Head of caudate nucleus (tissue), 42 donors: Measurements from ENCODE around the gene SIL1.

Experiments used
- DNase-seq, 42 donors: peaks; one replicate each; pipeline versions ENCODE4 v3.0.0 to v3.0.0-alpha.2; 2020 to 2021; ENCODE audit warnings: mixed read lengths in 7 of 42
- intact Hi-C: fragments of 100-400 bp; cut with DNase I; formaldehyde crosslinking; loops from one replicate; pipeline ENCODE4 v1.15.0; 2022

The SIL1 gene

DNA sequence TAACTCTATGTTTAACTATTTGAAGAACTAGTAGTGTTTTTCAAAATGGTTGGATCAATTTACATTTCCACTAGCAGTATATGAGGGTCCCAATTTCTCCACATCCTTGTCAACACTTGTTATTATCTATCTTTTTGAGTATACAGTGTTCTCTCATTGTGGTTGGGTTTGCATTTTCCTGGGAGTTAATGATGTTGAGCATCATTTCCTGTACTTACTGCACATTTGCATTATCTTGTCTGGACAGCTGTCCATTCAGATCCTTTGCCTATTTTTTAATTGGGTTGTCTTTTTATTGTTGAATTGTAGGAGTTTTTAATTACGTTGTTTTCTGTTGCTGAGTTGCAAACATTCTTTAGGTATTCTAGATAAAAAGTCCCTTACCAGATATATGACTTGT lies 219.6 kb downstream of the SIL1 start:
- DNase-seq, result no peak
- intact Hi-C loops, result no loop called here

DNA sequence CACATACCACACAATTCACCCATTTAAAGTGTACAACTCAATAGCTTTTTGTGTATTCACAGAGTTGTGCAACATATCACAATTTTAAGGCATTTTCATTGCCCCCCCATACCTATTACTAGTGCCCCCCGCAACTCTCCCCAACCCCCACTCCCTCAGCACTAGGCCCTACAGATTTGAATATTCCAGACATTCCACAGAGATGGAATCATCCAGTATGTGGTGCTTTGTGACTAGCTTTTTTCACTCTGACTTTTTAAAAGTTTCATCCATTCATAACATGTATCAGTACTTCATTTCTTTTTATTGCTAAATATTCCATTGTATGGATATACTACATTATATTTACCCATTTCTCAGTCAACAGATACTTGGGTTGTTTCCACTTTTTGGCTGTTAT lies 220.1 kb downstream of the SIL1 start:
- no peak for DNase-seq
- intact Hi-C loops, result no loop called here

DNA sequence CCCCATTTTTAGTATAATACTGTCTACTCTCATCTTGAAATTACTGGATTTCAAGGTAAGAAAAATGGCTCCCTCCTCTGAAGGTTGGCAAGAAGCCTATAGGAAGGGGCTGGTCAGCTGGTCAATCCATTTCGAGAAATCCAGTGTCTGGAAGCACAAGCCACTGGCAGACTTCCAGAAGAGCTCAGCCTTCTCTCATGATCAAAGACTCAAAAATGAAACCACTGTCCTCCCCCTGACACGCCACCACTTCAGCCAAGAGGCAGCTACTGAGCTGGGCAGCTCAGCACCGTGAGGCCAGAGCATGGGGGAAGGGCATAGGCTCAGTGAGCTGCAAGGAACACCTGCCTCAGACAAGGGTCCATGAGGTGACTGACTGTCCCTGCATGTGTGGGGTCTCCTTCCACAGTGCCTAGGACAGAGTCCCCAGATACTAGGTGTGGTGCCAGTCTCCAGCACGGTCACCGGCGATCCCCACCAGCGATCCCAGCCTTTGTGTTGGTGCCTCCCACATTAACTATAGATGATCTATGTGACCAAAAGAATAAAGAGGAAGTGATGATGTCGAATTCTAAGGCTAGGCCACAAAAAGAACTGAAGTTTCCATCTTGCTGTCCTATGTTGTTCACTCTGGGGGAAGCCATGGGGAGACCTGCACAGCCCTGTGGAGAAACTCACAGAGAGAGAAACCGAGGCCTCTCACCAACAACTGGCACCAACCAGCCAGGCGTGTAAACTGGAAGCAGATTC lies 222.9 kb downstream of the SIL1 start:
- intact Hi-C loops, result no loop called here
- DNase-seq, result peak in 29 of 42 donors; percentile 22 to 86 (median 55)

DNA sequence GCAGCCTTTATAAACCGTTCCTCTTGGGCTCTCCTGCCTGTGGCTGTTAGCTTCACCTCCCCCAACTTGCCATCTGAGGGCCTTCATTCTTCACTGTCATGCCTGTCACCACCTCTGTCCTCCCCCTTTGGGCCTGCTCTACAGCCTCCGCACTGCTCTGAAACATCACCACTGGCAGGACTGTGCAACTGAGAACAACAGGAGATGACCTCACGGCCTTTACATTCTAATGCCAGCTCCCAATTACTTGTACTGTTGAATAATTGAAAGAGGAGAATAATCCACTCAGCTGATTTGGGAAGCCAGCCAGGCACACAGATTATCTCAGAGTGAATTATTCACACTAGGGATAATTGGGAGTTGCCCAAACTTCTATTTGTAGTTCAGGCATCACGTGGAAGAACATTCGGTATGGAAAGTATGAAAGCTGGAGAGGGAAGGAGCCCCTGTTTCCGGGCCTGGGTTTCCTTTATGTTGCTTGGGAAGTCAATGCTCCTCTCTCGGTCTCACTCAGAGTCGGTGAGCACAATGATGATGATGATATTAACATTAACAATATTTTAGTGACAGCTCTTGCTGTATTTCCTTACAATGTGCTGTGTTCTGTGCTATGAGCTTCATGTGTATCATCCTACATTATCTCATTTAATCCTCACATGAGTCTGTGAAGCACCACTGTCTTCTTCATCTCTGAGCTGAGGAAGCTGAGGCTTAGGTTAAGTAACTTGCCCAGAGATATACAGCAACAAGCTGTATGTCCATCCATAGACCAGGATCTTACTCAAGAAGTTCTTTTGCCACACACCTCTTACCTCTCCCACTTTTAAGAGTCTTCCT lies 223.7 kb downstream of the SIL1 start:
- intact Hi-C loops, result no loop called here
- DNase-seq, result peak in 34 of 42 donors; percentile 19 to 92 (median 62)

DNA sequence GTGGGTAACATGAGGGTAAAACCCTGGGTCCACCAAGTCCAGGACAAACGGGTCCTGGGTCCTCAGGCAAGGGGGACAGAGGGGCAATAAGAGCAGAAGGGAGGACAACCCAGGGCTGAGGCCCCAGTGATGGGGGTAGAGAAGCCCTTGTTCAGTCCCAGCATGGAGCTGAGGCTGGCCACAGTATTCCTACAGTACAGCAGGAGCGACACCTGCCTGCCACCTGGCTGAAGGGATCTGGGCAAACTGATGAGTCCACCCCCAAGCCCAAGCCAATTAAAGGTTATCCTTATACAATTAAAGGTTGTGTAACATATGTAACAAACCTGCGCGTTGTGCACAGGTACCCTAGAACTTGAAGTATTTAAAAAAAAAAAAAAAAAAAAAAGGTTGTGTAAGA lies 225.3 kb downstream of the SIL1 start:
- intact Hi-C loops, result no loop called here
- DNase-seq, result peak in 2 of 42 donors; percentile 5 to 22

DNA sequence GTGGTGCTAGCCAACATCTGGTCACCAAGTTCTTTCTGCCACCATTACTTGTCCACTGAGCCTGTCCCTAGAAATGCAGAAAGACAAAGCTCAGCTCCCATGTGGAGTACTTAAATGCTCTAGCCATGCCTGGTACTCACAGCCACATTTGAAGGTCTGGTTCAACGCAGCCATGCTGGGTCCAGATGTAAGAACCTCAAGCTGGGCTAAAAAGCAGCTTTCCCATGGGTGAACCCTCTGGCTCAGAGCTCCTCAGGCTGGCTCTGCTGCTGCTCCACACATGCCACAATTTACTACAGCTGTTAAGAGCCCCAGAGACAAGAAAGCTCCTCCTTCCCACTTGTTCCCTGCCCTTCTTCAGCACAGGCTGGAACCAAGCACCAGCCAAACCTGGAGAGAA lies 225.9 kb downstream of the SIL1 start:
- intact Hi-C loops, result no loop called here
- peak in 2 of 42 donors; percentile 12 to 25 for DNase-seq

DNA sequence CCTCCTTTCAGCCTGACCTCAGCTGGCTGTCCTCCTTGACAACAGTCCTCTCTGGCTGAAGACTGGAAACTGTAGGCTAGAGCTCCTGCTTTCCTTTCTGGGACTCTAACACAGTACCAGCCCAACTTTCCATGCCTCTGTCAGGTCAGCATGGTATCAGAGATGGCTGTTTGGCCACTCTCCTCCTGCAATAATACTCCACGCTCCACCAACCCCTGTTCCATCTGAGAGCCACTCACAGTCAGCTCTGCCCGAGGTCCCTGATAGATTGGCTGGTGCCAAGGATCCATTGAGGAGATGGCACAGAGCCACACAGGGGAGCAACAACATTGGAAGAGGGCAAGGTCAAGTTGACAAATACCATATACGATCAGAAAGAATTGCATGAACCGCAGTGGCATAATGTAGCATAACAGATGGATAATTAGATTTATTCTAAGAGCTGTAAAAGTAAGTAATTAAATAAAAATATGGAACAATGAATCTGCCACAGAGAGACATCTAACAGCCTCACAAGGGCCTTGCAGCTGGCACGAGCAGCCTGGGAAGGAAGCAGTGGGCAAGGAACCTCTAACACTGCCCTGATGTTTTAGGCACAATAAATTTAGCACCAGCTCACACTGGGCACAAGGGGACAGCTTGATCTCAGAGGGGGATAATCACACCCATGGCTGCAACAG lies 228.7 kb downstream of the SIL1 start:
- DNase-seq, result no peak
- intact Hi-C loops, result no loop called here

DNA sequence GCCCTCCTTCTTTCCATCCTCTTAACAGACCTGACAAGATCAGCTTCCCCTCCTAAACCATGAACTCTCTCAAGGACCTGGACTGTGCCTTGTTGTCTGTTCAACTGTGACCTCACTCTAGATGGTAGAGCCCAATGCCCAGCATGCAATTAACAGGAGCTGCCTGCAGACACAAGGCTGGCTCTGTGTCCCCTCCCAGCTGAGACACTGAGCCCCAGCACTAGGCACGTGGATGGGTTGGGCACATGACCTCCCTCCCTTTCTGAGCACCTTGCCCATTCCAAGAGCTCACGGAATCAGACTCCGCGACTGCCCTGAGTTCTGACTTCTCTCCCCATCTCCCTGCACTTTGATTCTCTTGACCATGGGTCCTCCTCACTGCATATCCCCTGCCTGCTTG lies 229.6 kb downstream of the SIL1 start:
- peak in 14 of 42 donors; percentile 36 to 76 (median 59) for DNase-seq
- intact Hi-C loops, result no loop called here

DNA sequence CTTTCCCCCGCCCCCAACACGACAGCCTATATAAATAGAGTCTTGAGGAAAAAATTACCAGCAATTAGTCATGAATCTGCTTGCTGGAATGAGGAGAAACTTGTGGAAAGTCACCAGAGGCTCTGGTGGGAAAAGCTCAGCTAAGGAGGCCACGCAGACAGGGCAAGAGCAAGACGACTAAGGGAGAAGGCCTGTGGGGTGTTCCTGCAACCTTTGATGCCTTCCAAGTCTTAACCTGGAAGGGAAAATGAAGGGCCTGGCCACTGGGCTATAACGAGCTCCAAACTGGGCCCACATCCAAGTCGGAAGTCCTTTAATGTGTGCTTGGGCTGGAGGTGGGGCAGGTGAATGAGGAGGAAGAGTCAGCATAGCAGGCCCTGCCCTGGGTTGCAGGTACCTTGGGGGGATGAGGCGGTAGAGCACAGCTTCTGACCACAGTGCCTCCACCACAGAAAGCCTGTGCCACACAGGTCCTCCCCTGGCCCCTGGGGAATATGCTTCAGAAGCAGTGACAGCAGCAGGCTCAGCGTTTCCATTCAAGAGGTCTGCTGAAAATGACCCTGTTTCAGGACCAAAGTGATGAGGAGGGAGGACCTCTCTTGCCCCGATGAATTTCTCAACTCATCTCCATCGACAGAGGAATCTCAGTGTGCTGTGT lies 230.2 kb downstream of the SIL1 start:
- no peak for DNase-seq

DNA sequence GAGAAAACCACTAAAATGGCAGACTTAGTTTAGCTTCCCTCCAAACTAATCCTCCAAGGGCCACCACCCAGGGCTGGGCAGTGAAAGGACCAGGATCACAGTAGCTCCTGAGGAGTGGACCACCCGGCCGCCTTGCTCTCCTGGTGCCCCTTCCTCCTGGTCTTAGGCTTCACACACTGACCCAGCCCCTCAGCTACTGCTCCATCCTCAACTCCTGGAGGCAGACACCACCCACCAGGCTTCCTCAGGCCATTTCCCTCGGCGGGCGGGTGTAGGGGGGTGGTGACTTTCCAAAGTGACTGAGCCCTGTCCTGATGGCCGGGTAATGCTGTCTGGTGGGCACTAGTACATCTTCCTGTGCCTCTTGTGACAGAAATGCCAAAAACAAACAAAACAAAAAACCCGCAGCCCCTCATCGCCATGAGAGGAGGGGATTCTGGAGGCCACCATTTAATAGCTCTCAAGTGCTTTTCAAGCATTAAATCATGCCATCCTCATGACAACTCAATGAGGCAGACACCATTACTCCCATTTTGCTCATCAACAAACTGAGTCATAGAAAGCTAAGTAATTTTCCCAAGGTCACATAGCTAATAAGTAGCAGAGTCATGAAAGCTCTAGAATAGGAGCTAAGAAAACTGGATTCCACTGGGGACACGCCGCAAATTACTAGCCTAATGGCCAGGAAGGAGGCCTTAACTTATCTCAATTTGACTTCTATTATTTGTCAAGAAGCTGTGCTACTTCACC lies 231.8 kb downstream of the SIL1 start:
- intact Hi-C loops, result no loop called here

More for the DNA sequence above, 230.2 kb downstream of the SIL1 start:
- intact Hi-C loops, result no loop called here

DNA sequence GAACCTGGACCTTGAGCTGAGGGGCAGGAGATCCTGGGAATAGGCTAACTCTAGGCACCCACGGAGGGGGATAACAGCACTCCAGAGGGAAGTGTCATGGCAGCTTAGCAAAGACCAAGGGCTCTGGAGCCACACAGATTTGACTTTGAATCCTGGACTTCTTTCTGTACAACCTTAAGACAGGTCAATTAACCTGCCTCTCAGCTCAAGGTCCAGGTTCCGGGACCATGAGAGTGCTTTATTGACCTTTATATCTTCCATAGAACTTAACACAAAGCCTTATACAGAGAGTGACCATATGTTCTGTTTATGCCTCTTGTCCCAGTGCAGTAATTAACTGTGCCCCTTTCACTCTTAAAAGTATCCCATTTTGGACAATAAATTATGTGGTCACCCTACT lies 232.5 kb downstream of the SIL1 start:
- no peak for DNase-seq
- intact Hi-C loops, result no loop called here

More for the DNA sequence above, 231.8 kb downstream of the SIL1 start:
- no peak for DNase-seq

DNA sequence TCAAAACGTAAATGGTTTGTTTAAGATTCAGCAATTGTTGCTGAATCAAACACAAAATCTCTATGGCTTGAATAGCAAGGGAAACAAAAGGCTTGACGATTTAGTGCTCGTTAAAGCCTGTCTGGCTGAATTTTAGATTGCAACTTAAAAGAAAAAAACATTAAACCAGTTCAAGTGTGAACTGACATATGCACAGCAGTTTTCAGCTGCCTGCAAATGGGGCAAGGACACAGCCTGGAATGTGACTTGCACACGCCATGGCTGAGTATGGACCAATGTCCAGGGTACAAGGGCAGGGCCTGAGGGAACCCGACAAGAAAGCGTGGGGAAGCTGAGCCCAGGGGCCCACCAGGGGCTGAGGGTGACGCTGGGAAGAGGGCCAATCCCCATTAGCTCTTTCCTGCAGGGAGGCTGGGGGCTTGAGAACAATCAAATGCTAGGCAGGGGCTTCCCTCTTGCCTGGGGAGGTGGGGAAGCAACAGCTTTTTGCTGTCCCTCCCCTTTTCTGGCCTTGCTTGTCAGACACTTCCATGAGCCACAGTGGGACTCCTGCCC lies 233.4 kb downstream of the SIL1 start:
- intact Hi-C loops, result no loop called here
- DNase-seq, result peak in 2 of 42 donors; percentile 22 to 26

DNA sequence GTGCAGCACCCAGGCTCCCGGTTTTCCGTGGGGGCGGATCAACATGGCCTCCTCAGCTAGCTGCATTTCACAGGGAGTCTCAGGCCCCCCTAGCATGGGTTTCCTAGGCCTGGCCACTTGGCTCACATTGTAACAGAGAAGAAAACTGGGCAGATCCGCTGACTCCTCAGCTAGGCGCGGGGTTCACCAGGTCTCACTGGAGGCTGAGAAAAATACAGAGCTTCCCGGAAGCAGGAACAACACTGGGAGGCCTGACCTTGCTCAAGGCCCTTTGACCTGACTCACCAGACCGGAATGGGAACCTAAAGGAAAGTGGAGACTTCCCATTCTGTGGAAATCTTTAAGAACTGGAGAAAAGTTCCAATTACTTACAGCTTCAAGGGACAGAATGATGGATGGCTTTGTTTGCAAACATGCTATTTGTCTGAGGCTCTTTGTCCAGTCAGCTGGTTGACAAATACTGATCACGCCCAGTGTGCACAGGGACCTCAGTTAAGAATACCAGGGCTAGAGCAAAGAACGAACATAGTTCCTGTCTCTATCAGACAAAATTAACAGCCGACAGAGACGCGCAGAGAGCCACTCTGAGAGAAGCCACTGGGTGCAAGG lies 234.3 kb downstream of the SIL1 start:
- DNase-seq, result peak in 1 of 42 donors; percentile 39
- intact Hi-C loops, result no loop called here

DNA sequence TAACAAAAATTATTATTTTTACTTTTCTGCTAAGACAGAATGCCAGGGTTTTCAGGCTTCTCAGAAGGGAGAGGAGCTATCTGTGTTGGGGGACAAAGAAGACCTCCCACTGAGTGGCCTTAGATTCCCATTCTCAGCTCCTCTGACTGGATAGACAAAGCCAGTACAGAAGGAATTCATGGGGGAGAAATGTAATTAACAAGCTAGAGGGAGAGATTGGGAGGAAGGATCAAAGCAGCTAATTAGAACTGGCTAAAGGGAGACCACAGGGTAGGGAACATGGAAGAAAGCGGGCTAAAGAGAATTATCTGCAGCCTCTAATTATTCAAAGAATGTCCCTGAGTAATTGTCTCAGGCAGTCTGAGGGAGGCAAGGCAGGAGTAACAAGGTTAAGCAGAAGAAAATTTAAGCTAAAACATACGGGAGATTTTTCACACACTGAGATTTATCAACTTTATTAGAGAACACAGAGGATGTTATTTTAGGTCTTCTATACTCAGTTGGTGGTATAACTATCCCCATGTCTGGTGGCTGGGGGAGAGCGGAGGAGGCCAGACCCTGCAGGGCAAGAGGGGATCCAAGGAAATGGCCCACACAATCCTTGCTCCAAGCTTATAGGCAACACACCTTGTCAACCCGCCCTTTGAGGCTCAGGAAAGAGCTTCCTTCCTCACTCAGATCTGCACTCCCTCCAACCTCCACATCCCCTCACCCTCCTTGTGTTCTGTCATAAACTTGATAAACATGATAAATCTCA lies 235.4 kb downstream of the SIL1 start:
- intact Hi-C loops, result no loop called here
- DNase-seq, result peak in 1 of 42 donors; percentile 34

DNA sequence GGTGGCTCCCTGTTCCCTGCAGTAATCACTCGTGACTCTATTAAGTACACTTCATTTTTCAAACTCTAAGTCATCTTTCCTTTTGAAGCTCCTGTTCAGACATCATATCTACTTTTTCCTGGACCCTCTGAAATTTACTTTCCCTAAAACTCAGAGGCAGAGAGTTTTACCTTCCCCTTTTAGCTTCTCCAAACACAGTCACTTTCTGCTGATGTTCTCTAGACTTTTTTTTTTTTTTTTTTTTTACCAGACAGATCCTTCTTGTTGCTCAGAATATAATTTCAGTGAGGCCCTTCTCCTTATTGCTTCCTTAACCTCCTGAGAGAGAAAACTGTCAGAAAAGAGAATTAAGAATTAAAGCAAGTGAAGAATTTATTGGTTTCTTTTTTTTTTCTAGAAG lies 236.4 kb downstream of the SIL1 start:
- no peak for DNase-seq
- intact Hi-C loops, result no loop called here

DNA sequence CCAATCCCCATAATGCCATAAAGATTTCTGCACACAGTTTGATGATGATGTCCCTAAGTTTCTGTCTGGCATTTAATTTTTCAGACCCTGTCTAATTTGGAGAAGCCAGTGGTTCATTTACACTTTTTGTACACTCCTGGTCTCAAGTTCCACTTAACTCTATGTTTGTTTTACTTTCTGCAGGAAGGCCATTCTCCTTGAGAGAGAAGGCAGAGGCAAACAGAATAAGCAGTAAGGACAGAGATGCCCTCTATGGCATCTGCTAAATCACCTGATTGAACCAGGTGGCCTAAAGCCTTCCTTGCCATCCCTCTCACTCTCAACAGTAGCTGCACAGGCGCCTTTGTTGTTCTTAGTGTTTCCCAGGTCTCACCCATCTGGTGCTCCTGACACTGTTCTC lies 236.9 kb downstream of the SIL1 start:
- peak in 1 of 42 donors; percentile 25 for DNase-seq
- intact Hi-C loops, result no loop called here

DNA sequence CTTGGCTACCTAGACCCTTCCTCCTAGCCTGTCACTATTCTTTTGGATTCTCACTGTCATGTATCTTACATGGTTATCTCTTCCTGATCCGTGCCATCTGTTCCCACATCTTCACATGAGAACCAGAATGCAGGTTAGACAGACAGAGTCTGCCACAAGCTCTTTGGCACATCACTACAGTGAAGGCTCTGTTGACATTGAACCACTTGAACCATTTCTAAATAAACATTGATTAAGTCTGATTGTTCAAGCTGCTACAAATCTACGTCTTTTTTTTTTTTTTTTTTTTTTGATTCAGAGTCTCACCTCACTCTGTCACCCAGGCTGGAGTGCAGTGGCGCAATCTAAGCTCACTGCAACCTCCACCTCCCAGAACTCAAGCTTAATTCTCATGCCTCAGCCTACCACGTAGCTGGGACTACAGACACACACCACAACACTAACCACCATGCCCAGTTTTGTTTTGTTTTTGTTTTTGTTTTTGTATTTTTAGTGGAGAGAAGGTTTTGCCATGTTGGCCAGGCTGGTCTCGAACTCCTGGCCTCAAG lies 237.9 kb downstream of the SIL1 start:
- DNase-seq, result peak in 1 of 42 donors; percentile 6
- intact Hi-C loops, result no loop called here
